BJ (cell line): ENCODE results near the gene HOXB3. TPM values are rescaled to one million over a fixed set of nuclear protein-coding genes. Genes with fewer than 3 reads are reported as not detected.
"Not testable (repeated sequence)": the region's sequence is repeated elsewhere in the genome, so short reads cannot be mapped to it uniquely, and the experiment has no call there.

Experiments
- CTCF ChIA-PET: fragments of 350-600 bp; formaldehyde crosslinking; extraction: SDS; loops from one replicate; lab custom pipeline; 2021; ENCODE audit warnings: antibody characterized with exemption, inconsistent platforms; lab: Yijun Ruan, JAX
- POLR2A ChIA-PET: fragments of 300-600 bp; sonication (Branson Sonifier 250); formaldehyde crosslinking; extraction: SDS; loops from one replicate; lab custom pipeline; 2021; ENCODE audit warnings: antibody characterized with exemption; lab: Charles Lee
- DNase-seq: peaks from one replicate; pipeline ENCODE4 v3.0.0-alpha.2; 2011; ENCODE audit warnings: low read depth
- H3K27me3 ChIP-seq: 2 replicates; pipeline ENCODE4 v1.6.0; 2011; ENCODE audit warnings: low read length; ENCODE audit not compliant: control insufficient read depth, insufficient read depth
- H3K36me3 ChIP-seq: 2 replicates; pipeline ENCODE4 v1.5.1; 2011; ENCODE audit warnings: low read length; ENCODE audit not compliant: control insufficient read depth, insufficient read depth
- H3K4me3 ChIP-seq: 2 replicates; pipeline ENCODE4 v1.5.1; 2011; ENCODE audit warnings: low read depth, mild to moderate bottlenecking, control low read depth, low read length
- CTCF ChIP-seq: IDR thresholded peaks from 2 replicates; pipeline ENCODE4 v1.5.1; 2011; ENCODE audit warnings: low read depth, mild to moderate bottlenecking, control low read depth, inconsistent platforms, low read length, moderate library complexity; ENCODE audit not compliant: insufficient read depth
- polyA plus RNA-seq: library from polyadenylated mRNA; depleted of rRNA; stranded (reverse); fragments of >200 nt; gene quantifications from 2 replicates; pipeline ENCODE4 v1.2.3, GENCODE V29; 2011

HOXB3 gene
- polyA plus RNA-seq, 1 experiment, result not detected

- TF ChIP-seq CTCF, result no peak
- no peaks in the 10 kb centered on the region for H3K36me3 ChIP-seq
- H3K27me3 ChIP-seq, result peaks cover 8% of the 10 kb centered on the region
- ChIA-PET POLR2A (no interaction called here), CTCF (interaction anchor here (1.2 to 2.4 kb wide), 2 partner anchors 10 to 46 kb away, joined by 4 to 7 read pairs; no protein-coding TSS in a partner anchor)
- no peak overlapping the region for H3K4me3 ChIP-seq
- peak; percentile 68 for DNase-seq
These were observed 50.9 kb downstream of the HOXB3 start for GRCh38 chr17:48539177-48539576.

- CTCF ChIA-PET, result no interaction called here
- DNase-seq, result no peak
These were observed 52.7 kb downstream of the HOXB3 start for GRCh38 chr17:48537316-48537715.

GRCh38 chr17:48535793-48536559, 54.1 kb downstream of the HOXB3 start:
- POLR2A ChIA-PET, DNase-seq, H3K36me3 ChIP-seq, H3K4me3 ChIP-seq, CTCF ChIA-PET: not testable (repeated sequence)
- peaks cover 10% of the 10 kb centered on the region for H3K27me3 ChIP-seq

More at GRCh38 chr17:48537316-48537715, 52.7 kb downstream of the HOXB3 start:
- POLR2A ChIA-PET, result no interaction called here
- H3K27me3 ChIP-seq, result peaks cover 8% of the 10 kb centered on the region
- no peaks in the 10 kb centered on the region for H3K36me3 ChIP-seq
- H3K4me3 ChIP-seq, result no peak overlapping the region
- TF ChIP-seq CTCF, result no peak

DNA sequence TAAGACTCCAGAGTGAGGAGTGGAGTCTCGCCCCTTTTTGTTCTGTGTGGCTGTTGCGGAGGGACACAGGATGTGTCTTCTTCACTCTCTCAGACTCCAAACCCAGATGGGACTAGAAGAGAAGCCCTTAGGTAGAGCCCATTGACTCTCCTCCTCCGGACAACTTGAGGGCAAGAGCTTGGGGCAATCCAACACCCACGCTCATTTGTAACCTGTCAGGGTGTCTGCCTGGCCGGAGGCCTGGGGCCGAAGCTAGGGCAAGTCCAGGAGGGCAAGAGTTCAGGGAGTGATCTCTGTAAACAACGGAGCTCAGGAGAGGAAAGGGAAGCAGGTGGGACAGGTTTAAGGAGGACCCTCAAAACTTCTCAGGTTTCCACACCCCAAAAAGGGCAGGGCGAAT, 57.8 kb downstream of the HOXB3 start:
- ChIA-PET CTCF (interaction anchor here (0.6 kb wide), 1 partner anchor 21 kb away, joined by 3 read pairs; no protein-coding TSS in a partner anchor), POLR2A (no interaction called here)
- TF ChIP-seq CTCF, result no peak
- H3K27me3 ChIP-seq, result peaks cover 33% of the 10 kb centered on the region
- H3K36me3 ChIP-seq, result no peaks in the 10 kb centered on the region
- no peak overlapping the region for H3K4me3 ChIP-seq
- DNase-seq, result no peak

DNA sequence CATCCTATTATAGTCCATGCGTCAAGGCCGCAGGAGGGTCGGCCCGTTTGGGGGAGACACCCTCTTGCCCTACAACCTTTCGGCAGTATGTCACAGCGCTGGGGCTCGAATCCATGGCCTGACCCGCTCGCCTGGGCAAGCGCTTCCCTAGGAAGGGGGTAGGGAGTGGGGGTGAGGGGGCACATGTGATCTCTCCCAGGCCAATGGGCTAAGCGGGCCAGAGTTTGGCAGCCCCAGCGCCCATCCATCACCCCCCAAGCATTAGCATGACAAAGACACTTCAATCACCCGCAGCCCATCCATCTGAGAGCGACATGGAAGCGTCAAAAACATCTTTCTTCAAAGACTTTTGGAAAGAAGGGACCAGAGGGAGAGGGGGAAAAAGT, 59.2 kb downstream of the HOXB3 start, which contains the start of gene HOXB1:
Gene HOXB1, minus strand, starts transcription at position 125 of the 386 bp plus-strand sequence. Its CDS starts 107 bp downstream, at position 18.
- Histone ChIP-seq H3K4me3 (no peak within 1 kb of the TSS), H3K27me3 (peaks cover 39% of the 10 kb centered on the region), H3K36me3 (no peaks in the 10 kb centered on the region)
- DNase-seq, result no peak
- no peak for TF ChIP-seq CTCF
- ChIA-PET CTCF (no interaction called here), POLR2A (no interaction called here)
